GM12878 (cell line): Measurements from ENCODE around the gene OR4D1. TPM values are rescaled to one million over a fixed set of nuclear protein-coding genes. Genes with fewer than 3 reads are reported as not detected.
A peak's percentile ranks its signal among the peaks of the same experiment; 100 is the strongest.

Source experiments
- ATAC-seq: fragments of 200-7000 bp; cut with Tn5 transposase; 3 replicates; pipeline ENCODE4 v1.9.1; 2020; ENCODE audit warnings: mild to moderate bottlenecking, moderate library complexity
- BruUV-seq: library from RNA; stranded (reverse); fragments of 400-500 nt; replicated peaks from 2 replicates; lab custom pipeline; 2021; lab: Mats Ljungman, UMichigan
- CTCF ChIA-PET: fragments of 300-600 bp; sonication (Branson Sonifier 250); formaldehyde crosslinking; extraction: SDS; loops from one replicate; lab custom pipeline; 2021; ENCODE audit warnings: inconsistent platforms; lab: Yijun Ruan, JAX
- POLR2A ChIA-PET: fragments of 350-600 bp; formaldehyde crosslinking; extraction: SDS; loops from one replicate; lab custom pipeline; 2021; ENCODE audit warnings: inconsistent platforms; lab: Charles Lee
- RAD21 ChIA-PET: fragments of 300-600 bp; sonication (Branson Sonifier 250); formaldehyde crosslinking; loops from one replicate; lab custom pipeline; 2023; ENCODE audit warnings: antibody characterized with exemption; ENCODE audit not compliant: unreplicated experiment; lab: Charles Lee
- SMC1A ChIA-PET: fragments of 300-600 bp; sonication (Branson Sonifier 250); formaldehyde crosslinking; loops from one replicate; lab custom pipeline; 2023; ENCODE audit not compliant: unreplicated experiment, uncharacterized antibody; lab: Charles Lee
- DNase-seq: peaks from one replicate; pipeline ENCODE4 v3.0.0-alpha.2; 2011; ENCODE audit warnings: low read depth, low spot score
- FAIRE-seq: peaks from 3 replicates; lab custom pipeline; 2011; peaks lifted over from hg19 to GRCh38; lab: Jason Lieb, UNC
- H2AFZ ChIP-seq: 2 replicates; pipeline ENCODE4 v1.6.0; 2011; ENCODE audit warnings: low read depth, low read length, control low read depth; ENCODE audit not compliant: control insufficient read depth
- H3K27ac ChIP-seq: 2 replicates; pipeline ENCODE4 v1.5.1; 2011; ENCODE audit warnings: control low read depth; ENCODE audit not compliant: control insufficient read depth, insufficient read depth
- H3K27me3 ChIP-seq, 2 experiments: replicated peaks in 1 of 2; 2 replicates each; pipeline versions ENCODE4 v1.6.0 to v1.6.1; 2011; ENCODE audit warnings: low read length in 1 of 2; ENCODE audit not compliant: control insufficient read depth in 2 of 2, insufficient read depth in 2 of 2
- H3K36me3 ChIP-seq, 2 experiments: 2 replicates each; pipeline ENCODE4 v1.5.1; 2011; ENCODE audit warnings: low read length in 1 of 2; ENCODE audit not compliant: control insufficient read depth in 2 of 2, insufficient read depth in 2 of 2
- H3K4me1 ChIP-seq: 2 replicates; pipeline ENCODE4 v1.6.1; 2011; ENCODE audit warnings: mild to moderate bottlenecking, low read length, moderate library complexity, mixed read lengths; ENCODE audit not compliant: control insufficient read depth, insufficient read depth
- H3K4me2 ChIP-seq: 2 replicates; pipeline ENCODE4 v1.6.0; 2011; ENCODE audit warnings: control low read depth; ENCODE audit not compliant: control insufficient read depth, insufficient read depth
- H3K4me3 ChIP-seq: fragments of 200-600 bp; sonication (generic); 2 replicates; pipeline ENCODE4 v1.5.1; 2016
- H3K79me2 ChIP-seq: 2 replicates; pipeline ENCODE4 v1.6.0; 2011; ENCODE audit warnings: low read length; ENCODE audit not compliant: control insufficient read depth, insufficient read depth
- H3K9ac ChIP-seq: 2 replicates; pipeline ENCODE4 v1.8.0; 2011; ENCODE audit warnings: low read length, control low read depth, mixed read lengths; ENCODE audit not compliant: control insufficient read depth, insufficient read depth
- H3K9me3 ChIP-seq: replicated peaks from 3 replicates; pipeline ENCODE4 v1.5.1; 2011; ENCODE audit warnings: mild to moderate bottlenecking, low read length; ENCODE audit not compliant: control insufficient read depth, insufficient read depth
- H4K20me1 ChIP-seq: 2 replicates; pipeline ENCODE4 v1.6.0; 2011; ENCODE audit not compliant: control insufficient read depth, insufficient read depth
- DPF2 ChIP-seq: fragments of 450-650 bp; IDR thresholded peaks from 2 replicates; pipeline ENCODE4 v1.6.1; 2017; ENCODE audit warnings: mild to moderate bottlenecking
- RAD21 ChIP-seq: IDR thresholded peaks from 2 replicates; pipeline ENCODE4 v1.6.1; 2011; ENCODE audit warnings: mild to moderate bottlenecking, low read depth, low read length, moderate library complexity; ENCODE audit not compliant: insufficient read depth
- SREBF2 ChIP-seq: IDR thresholded peaks from 2 replicates; pipeline ENCODE4 v1.6.1; 2012; ENCODE audit warnings: mild to moderate bottlenecking, low read length
- TCF7 ChIP-seq: IDR thresholded peaks from 2 replicates; pipeline ENCODE4 v1.6.1; 2014; ENCODE audit warnings: antibody characterized with exemption, borderline replicate concordance
- YY1 ChIP-seq: IDR thresholded peaks from 2 replicates; pipeline ENCODE4 v1.6.1; 2011; ENCODE audit warnings: low read depth, mild to moderate bottlenecking, low read length
- WGBS: methylation state at CpG from one replicate; pipeline ENCODE4 v1.1.6; 2016; ENCODE audit warnings: low lambda C conversion rate; ENCODE audit not compliant: insufficient replicate concordance, insufficient coverage; ENCODE audit errors: missing lambda C conversion rate; 5-methylcytosine and 5-hydroxymethylcytosine counted together
- in situ Hi-C: fragments of 300-500 bp; cut with MboI; formaldehyde crosslinking; loops from 9 replicates; pipeline ENCODE4 v1.14.3; 2018; ENCODE audit warnings: mixed read lengths
- intact Hi-C: fragments of 100-400 bp; cut with micrococcal nuclease; formaldehyde crosslinking; loops from one replicate; pipeline ENCODE4 v1.14.2; 2022; ENCODE audit not compliant: unreplicated experiment
- polyA plus RNA-seq, 11 experiments: library from polyadenylated mRNA; depleted of rRNA in 4 of 11; unstranded in 6 of 11; stranded (reverse) in 5 of 11; fragments of >200 nt; fragmentation: Nextera tagmentation in 4 of 11; fragmentation: Illumina TruSeq in 1 of 11; extraction: Ambion mirVana in 4 of 11; extraction: Trizol in 1 of 11; gene quantifications; 1 replicate in 1 of 11; 2 replicates in 10 of 11; pipeline versions ENCODE4 v1.2.1 to v1.2.3, GENCODE V29; 2011 to 2016; ENCODE audit warnings: inconsistent platforms in 2 of 11, missing spikeins in 2 of 11, low read depth in 1 of 11
- total RNA-seq, 4 experiments: library from RNA; depleted of rRNA in 3 of 4; stranded (reverse); fragments of >200 nt in 3 of 4; fragmentation: Illumina TruSeq in 1 of 4; extraction: Trizol in 1 of 4; gene quantifications; 2 replicates each; pipeline versions ENCODE4 v1.2.1 to v1.2.3, GENCODE V29; 2013 to 2021
- TF ChIP-seq, protein P1 (sequence below), 3 experiments: IDR thresholded peaks in 2 of 3; conservative IDR thresholded peaks in 1 of 3; 2 replicates each; pipeline ENCODE4 v1.5.1; 2011; ENCODE audit warnings: low read depth in 3 of 3, low read length in 3 of 3, mild to moderate bottlenecking in 3 of 3, control low read depth in 2 of 3, moderate library complexity in 2 of 3, inconsistent platforms in 1 of 3, mixed read lengths in 1 of 3; ENCODE audit not compliant: control insufficient read depth in 2 of 3, insufficient read depth in 1 of 3; ENCODE audit errors: extremely low read depth in 1 of 3

Gene OR4D1
- total and polyA plus RNA-seq, 10 of the 15 experiments (the other 5 are each of a cell fraction or from before 2014, with no cell fraction given) = not detected

DNA sequence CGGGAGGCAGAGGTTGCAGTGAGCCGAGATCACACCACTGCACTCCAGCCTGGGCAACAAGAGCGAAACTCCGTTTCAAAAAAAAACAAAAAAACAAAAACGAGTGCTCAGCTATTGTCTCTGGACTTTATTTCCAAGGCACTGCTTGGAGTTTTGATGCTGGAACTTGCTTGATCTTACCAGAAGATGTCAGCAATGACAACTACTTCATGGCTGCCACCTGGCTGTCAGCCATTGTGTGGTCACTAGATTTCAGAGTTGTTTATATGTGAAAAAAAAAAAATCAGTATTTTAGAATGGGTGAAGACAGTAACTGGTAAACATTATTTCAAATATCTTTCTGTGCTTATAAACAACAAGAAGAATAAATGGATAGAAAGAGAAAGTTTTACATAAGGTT, 26.3 kb upstream of the OR4D1 start:
- no peaks in the 10 kb centered on the region for H3K36me3 ChIP-seq
- no peak overlapping the region for H2AFZ ChIP-seq
- no peaks in the 10 kb centered on the region for H3K79me2 ChIP-seq
- in situ Hi-C loops = no loop called here
- H3K27ac ChIP-seq = no peak overlapping the region
- DNase-seq (no peak), FAIRE-seq (no peak), ATAC-seq (no peak)
- H3K4me3 ChIP-seq = no peak overlapping the region
- ChIA-PET RAD21 (interaction anchor here (1.1 kb wide), 1 partner anchor 196 kb away, joined by 4 read pairs; no protein-coding TSS in a partner anchor), POLR2A (interaction anchor here (0.7 kb wide), 2 partner anchors 54 to 559 kb away, joined by 3 read pairs; no protein-coding TSS in a partner anchor), CTCF (interaction anchor here (0.6 to 1.6 kb wide), 5 partner anchors 14 to 279 kb away, joined by 3 to 4 read pairs (median 3); no protein-coding TSS in a partner anchor), SMC1A (interaction anchor here (0.9 to 1.6 kb wide), 2 partner anchors 11 to 39 kb away, joined by 3 to 4 read pairs; no protein-coding TSS in a partner anchor)
- WGBS = 20% methylated on average over 5 of the region's 5 CpGs
- H3K4me2 ChIP-seq = no peak overlapping the region
- H3K9ac ChIP-seq = no peak overlapping the region
- TF ChIP-seq, protein P1, sequence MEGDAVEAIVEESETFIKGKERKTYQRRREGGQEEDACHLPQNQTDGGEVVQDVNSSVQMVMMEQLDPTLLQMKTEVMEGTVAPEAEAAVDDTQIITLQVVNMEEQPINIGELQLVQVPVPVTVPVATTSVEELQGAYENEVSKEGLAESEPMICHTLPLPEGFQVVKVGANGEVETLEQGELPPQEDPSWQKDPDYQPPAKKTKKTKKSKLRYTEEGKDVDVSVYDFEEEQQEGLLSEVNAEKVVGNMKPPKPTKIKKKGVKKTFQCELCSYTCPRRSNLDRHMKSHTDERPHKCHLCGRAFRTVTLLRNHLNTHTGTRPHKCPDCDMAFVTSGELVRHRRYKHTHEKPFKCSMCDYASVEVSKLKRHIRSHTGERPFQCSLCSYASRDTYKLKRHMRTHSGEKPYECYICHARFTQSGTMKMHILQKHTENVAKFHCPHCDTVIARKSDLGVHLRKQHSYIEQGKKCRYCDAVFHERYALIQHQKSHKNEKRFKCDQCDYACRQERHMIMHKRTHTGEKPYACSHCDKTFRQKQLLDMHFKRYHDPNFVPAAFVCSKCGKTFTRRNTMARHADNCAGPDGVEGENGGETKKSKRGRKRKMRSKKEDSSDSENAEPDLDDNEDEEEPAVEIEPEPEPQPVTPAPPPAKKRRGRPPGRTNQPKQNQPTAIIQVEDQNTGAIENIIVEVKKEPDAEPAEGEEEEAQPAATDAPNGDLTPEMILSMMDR (IDR thresholded peaks at IDR 0.05 in 2 of 3, conservative IDR thresholded peaks at IDR 0.05 in 1 of 3; ENCODE audit: control insufficient read depth in 2 of 3, extremely low read depth in 1 of 3, insufficient read depth in 1 of 3, low read depth in 3 of 3, low read length in 3 of 3) = peak; percentile 9 to 39 (median 35); a peak in 4 of 6 replicates
- TF ChIP-seq RAD21 = peak; percentile 39
- TF ChIP-seq YY1 = peak; percentile 77
- TF ChIP-seq TCF7 = no peak
- no peak for TF ChIP-seq DPF2
- TF ChIP-seq SREBF2 = no peak
- H4K20me1 ChIP-seq = no peaks in the 10 kb centered on the region
- H3K9me3 ChIP-seq = no peaks in the 10 kb centered on the region
- BruUV-seq = no TSS peak
- H3K27me3 ChIP-seq = no peaks in the 10 kb centered on the region
- H3K4me1 ChIP-seq = no peaks in the 10 kb centered on the region
- intact Hi-C loops = loop anchor here (1.0 kb wide), 1 partner anchor 325 kb away; no protein-coding TSS in a partner anchor
